ENCODE results near the gene HSP90B1. TPM values are rescaled to one million over a fixed set of nuclear protein-coding genes. Genes with fewer than 3 reads are reported as not detected.
A peak's percentile ranks its signal among the peaks of the same experiment; 100 is the strongest.

HSP90B1 gene
- total RNA-seq, 1 experiment from 2014 or later, result 476 TPM

GRCh38 chr12:103957865-103958388 is 27.7 kb downstream of the HSP90B1 start:
- Histone ChIP-seq H3K4me3 (ENCODE audit: low read length) (peak overlapping the region; percentile 74), H3K4me2 (ENCODE audit: low read length) (peak overlapping the region; percentile 82)

GRCh38 chr12:103958621-103959020 is 28.4 kb downstream of the HSP90B1 start:
- TF ChIP-seq, protein P1, sequence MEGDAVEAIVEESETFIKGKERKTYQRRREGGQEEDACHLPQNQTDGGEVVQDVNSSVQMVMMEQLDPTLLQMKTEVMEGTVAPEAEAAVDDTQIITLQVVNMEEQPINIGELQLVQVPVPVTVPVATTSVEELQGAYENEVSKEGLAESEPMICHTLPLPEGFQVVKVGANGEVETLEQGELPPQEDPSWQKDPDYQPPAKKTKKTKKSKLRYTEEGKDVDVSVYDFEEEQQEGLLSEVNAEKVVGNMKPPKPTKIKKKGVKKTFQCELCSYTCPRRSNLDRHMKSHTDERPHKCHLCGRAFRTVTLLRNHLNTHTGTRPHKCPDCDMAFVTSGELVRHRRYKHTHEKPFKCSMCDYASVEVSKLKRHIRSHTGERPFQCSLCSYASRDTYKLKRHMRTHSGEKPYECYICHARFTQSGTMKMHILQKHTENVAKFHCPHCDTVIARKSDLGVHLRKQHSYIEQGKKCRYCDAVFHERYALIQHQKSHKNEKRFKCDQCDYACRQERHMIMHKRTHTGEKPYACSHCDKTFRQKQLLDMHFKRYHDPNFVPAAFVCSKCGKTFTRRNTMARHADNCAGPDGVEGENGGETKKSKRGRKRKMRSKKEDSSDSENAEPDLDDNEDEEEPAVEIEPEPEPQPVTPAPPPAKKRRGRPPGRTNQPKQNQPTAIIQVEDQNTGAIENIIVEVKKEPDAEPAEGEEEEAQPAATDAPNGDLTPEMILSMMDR (conservative IDR thresholded peaks at IDR 0.05; ENCODE audit: low read depth, low read length), result no peak
- TF ChIP-seq EZH2 (IDR thresholded peaks at IDR 0.05; ENCODE audit: low read length, unreplicated experiment), result no peak
- TF ChIP-seq EZH2phosphoT487 (IDR thresholded peaks at IDR 0.05; ENCODE audit: borderline replicate concordance, low read length), result no peak
- ChIA-PET POLR2A (ENCODE audit: unreplicated experiment) (no interaction called here), CTCF (no interaction called here)
- DNase-seq (no peak), ATAC-seq (no peak)
- Histone ChIP-seq H3K79me2 (ENCODE audit: low read length) (peaks cover 37% of the 10 kb centered on the region), H3K4me2 (ENCODE audit: low read length) (no peak overlapping the region), H3K4me1 (ENCODE audit: insufficient read depth, low read length) (peaks cover 24% of the 10 kb centered on the region), H3K9me3 (ENCODE audit: low read length) (no peaks in the 10 kb centered on the region), H3K36me3 (ENCODE audit: low read depth, low read length) (peaks cover 9% of the 10 kb centered on the region), H2AFZ (ENCODE audit: low read length) (no peak overlapping the region), H3K9me2 (replicated peaks; ENCODE audit: low read length) (no peaks in the 10 kb centered on the region), H4K20me1 (ENCODE audit: low read length) (no peaks in the 10 kb centered on the region), H3K27ac (ENCODE audit: low read length) (no peak overlapping the region), H3F3A (ENCODE audit: low read length, unreplicated experiment) (no peaks in the 10 kb centered on the region), H3K27me3 (ENCODE audit: low read length) (no peaks in the 10 kb centered on the region), H3K9ac (ENCODE audit: low read length) (no peak overlapping the region), H3K4me3 (ENCODE audit: low read length) (no peak overlapping the region)
- no TSS peak for BruUV-seq (replicated peaks)
- intact Hi-C loops (cut with micrococcal nuclease), result loop anchor here (5.0 to 10.0 kb wide), 2 partner anchors 76 to 326 kb away; no protein-coding TSS in a partner anchor

More at GRCh38 chr12:103957865-103958388, 27.7 kb downstream of the HSP90B1 start:
- DNase-seq, result no peak
- BruUV-seq (replicated peaks), result no TSS peak
- Histone ChIP-seq H3K36me3 (ENCODE audit: low read depth, low read length) (peaks cover 16% of the 10 kb centered on the region), H3K9me3 (ENCODE audit: low read length) (no peaks in the 10 kb centered on the region), H4K20me1 (ENCODE audit: low read length) (no peaks in the 10 kb centered on the region), H3K27me3 (ENCODE audit: low read length) (no peaks in the 10 kb centered on the region), H3K4me1 (ENCODE audit: insufficient read depth, low read length) (peaks cover 24% of the 10 kb centered on the region), H3K27ac (ENCODE audit: low read length) (peak overlapping the region; percentile 91), H3K9ac (ENCODE audit: low read length) (peak overlapping the region; percentile 84), H3K9me2 (replicated peaks; ENCODE audit: low read length) (no peaks in the 10 kb centered on the region), H3F3A (ENCODE audit: low read length, unreplicated experiment) (no peaks in the 10 kb centered on the region), H2AFZ (ENCODE audit: low read length) (no peak overlapping the region), H3K79me2 (ENCODE audit: low read length) (peaks cover 39% of the 10 kb centered on the region)
- intact Hi-C loops (cut with micrococcal nuclease), result loop anchor here (1.0 to 10.0 kb wide), 4 partner anchors 7 to 327 kb away; partner anchors contain the start of genes HSP90B1 and TDG
- POLR2A ChIA-PET (ENCODE audit: unreplicated experiment), result no interaction called here
- TF ChIP-seq, protein P1 (conservative IDR thresholded peaks at IDR 0.05; ENCODE audit: low read depth, low read length), result no peak
- TF ChIP-seq EZH2 (IDR thresholded peaks at IDR 0.05; ENCODE audit: low read length, unreplicated experiment), result no peak
- ATAC-seq, result no peak
- CTCF ChIA-PET, result no interaction called here

DNA sequence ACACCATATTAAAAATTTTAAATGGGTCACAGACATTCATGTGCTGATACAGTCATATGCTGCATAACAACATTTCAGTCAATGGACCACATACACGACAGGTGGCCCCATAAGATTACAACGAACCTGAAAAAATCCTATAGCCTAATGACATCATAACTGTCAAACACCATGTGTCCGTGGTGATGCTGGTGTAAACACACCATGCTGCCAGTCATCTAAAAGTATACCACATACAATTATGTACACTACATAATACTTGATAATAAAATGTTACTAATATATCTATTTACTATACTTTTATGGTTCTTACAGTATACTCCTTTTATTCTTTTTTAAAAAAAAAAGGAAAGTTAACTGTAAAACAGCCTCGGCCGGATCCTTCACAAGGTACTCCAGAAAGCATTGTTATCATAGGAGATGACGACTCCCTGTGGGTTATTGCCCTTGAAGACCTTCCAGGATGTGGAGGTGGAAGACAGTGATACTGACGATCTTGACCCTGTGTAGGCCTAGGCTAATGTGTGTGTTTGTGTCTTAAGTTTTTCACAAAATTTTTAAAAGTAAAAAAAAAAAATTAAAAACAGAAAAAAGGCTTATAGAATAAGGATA is 30.5 kb downstream of the HSP90B1 start:
- Histone ChIP-seq H4K20me1 (ENCODE audit: low read length) (no peaks in the 10 kb centered on the region), H3K79me2 (ENCODE audit: low read length) (peaks cover 35% of the 10 kb centered on the region), H3K4me1 (ENCODE audit: insufficient read depth, low read length) (peaks cover 26% of the 10 kb centered on the region), H3K9ac (ENCODE audit: low read length) (no peak overlapping the region), H3K27me3 (ENCODE audit: low read length) (no peaks in the 10 kb centered on the region), H2AFZ (ENCODE audit: low read length) (no peak overlapping the region), H3K9me2 (replicated peaks; ENCODE audit: low read length) (no peaks in the 10 kb centered on the region), H3K4me3 (ENCODE audit: low read length) (no peak overlapping the region), H3F3A (ENCODE audit: low read length, unreplicated experiment) (no peaks in the 10 kb centered on the region), H3K9me3 (ENCODE audit: low read length) (no peaks in the 10 kb centered on the region), H3K27ac (ENCODE audit: low read length) (no peak overlapping the region), H3K36me3 (ENCODE audit: low read depth, low read length) (no peaks in the 10 kb centered on the region), H3K4me2 (ENCODE audit: low read length) (peak overlapping the region; percentile 28; the same call in 1 of the 2 replicates)
- no TSS peak for BruUV-seq (replicated peaks)
- ChIA-PET CTCF (no interaction called here), POLR2A (ENCODE audit: unreplicated experiment) (interaction anchor here (0.7 kb wide), 1 partner anchor 50 kb away, joined by 4 read pairs; no protein-coding TSS in a partner anchor)
- DNase-seq, result peak; percentile 49
- peak; percentile 10 for ATAC-seq
- intact Hi-C loops (cut with micrococcal nuclease), result loop anchor here (10.0 kb wide), 1 partner anchor 1144 kb away; the partner anchor contains the start of gene WASHC4
- TF ChIP-seq EZH2 (IDR thresholded peaks at IDR 0.05; ENCODE audit: low read length, unreplicated experiment) (no peak), EZH2phosphoT487 (IDR thresholded peaks at IDR 0.05; ENCODE audit: borderline replicate concordance, low read length) (no peak)
- TF ChIP-seq, protein P1 (conservative IDR thresholded peaks at IDR 0.05; ENCODE audit: low read depth, low read length), result no peak

All from PC-3 (cell line).